GM23338 (cell line): ENCODE results near the gene TNNT1. TPM values are rescaled to one million over a fixed set of nuclear protein-coding genes. Genes with fewer than 3 reads are reported as not detected.

ENCODE experiments used
- JUNB ChIP-seq: IDR thresholded peaks from one replicate; pipeline ENCODE4 v1.6.1; 2016; ENCODE audit warnings: antibody characterized with exemption; ENCODE audit not compliant: unreplicated experiment
- POLR2AphosphoS5 ChIP-seq: IDR thresholded peaks from 2 replicates; pipeline ENCODE4 v1.6.1; 2016; ENCODE audit warnings: antibody characterized with exemption, low read depth
- ZNF114 ChIP-seq: fragments of 250-450 bp; sonication (Bioruptor Pico); IDR thresholded peaks from 2 replicates; pipeline ENCODE4 v1.5.0; 2020; ENCODE audit warnings: mild to moderate bottlenecking, moderate library complexity
- polyA plus RNA-seq: library from polyadenylated mRNA; unstranded; fragments of >200 nt; fragmentation: Nextera tagmentation; extraction: Ambion mirVana; gene quantifications from 2 replicates; pipeline ENCODE4 v1.2.1, GENCODE V29; 2016
- total RNA-seq: library from RNA; depleted of rRNA; stranded (reverse); fragments of >200 nt; shearing (Covaris generic); gene quantifications from 2 replicates; pipeline ENCODE4 v1.2.3, GENCODE V29; 2014
- TF ChIP-seq, protein P1 (sequence below): fragments of 250-450 bp; sonication (Bioruptor Pico); IDR thresholded peaks from 2 replicates; pipeline ENCODE4 v1.5.0; 2020; ENCODE audit warnings: mild to moderate bottlenecking, moderate library complexity
- TF ChIP-seq, protein P2 (sequence below): IDR thresholded peaks from one replicate; pipeline ENCODE4 v1.6.1; 2018; ENCODE audit warnings: antibody characterized with exemption; ENCODE audit not compliant: unreplicated experiment
- TF ChIP-seq, protein P3 (sequence below), 2 experiments: fragments of 200-600 bp in 1 of 2; sonication (generic) in 1 of 2; conservative IDR thresholded peaks; 2 replicates each; pipeline versions ENCODE4 v1.5.1 to v1.6.1; 2016 to 2017; ENCODE audit warnings: antibody characterized with exemption in 2 of 2, low read depth in 2 of 2, mild to moderate bottlenecking in 2 of 2, moderate library complexity in 1 of 2

Gene TNNT1
- total and polyA plus RNA-seq, 2 experiments from 2014 or later, result 59.3 to 150 TPM

DNA sequence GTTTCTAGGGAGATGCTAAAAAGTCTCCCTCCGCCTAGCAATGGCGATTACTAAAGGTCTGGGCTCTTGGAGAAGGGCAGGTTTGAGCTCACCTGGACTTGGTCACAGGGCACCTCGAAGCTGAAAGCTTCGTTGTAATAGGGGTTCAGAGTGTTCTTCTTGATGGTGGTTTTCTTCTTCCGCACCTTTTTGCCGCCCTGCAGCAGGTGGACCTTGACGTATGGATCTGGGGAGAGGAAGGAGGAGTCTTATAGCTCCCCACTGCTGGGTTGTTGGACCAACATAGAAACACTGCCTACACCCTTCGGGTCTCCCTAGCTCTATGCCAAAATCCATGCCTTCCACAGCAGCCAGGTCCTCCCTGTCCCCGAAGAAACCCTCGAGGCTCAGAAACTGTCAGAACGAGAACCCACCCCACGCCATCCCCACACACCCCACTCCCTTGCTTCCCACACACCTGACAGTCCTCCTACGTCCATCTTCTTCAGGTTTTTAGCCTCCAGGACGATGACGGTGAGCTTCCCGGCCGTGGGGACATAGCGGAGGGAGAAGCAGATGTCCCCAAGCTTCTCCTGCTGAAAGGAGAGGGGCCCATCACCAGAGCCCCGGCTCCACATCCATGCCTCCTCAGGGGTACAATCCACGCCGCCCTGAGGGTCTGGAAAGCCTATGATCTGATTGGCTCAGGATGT, 25.6 kb upstream of the TNNT1 start (continued):
- TF ChIP-seq, protein P1, sequence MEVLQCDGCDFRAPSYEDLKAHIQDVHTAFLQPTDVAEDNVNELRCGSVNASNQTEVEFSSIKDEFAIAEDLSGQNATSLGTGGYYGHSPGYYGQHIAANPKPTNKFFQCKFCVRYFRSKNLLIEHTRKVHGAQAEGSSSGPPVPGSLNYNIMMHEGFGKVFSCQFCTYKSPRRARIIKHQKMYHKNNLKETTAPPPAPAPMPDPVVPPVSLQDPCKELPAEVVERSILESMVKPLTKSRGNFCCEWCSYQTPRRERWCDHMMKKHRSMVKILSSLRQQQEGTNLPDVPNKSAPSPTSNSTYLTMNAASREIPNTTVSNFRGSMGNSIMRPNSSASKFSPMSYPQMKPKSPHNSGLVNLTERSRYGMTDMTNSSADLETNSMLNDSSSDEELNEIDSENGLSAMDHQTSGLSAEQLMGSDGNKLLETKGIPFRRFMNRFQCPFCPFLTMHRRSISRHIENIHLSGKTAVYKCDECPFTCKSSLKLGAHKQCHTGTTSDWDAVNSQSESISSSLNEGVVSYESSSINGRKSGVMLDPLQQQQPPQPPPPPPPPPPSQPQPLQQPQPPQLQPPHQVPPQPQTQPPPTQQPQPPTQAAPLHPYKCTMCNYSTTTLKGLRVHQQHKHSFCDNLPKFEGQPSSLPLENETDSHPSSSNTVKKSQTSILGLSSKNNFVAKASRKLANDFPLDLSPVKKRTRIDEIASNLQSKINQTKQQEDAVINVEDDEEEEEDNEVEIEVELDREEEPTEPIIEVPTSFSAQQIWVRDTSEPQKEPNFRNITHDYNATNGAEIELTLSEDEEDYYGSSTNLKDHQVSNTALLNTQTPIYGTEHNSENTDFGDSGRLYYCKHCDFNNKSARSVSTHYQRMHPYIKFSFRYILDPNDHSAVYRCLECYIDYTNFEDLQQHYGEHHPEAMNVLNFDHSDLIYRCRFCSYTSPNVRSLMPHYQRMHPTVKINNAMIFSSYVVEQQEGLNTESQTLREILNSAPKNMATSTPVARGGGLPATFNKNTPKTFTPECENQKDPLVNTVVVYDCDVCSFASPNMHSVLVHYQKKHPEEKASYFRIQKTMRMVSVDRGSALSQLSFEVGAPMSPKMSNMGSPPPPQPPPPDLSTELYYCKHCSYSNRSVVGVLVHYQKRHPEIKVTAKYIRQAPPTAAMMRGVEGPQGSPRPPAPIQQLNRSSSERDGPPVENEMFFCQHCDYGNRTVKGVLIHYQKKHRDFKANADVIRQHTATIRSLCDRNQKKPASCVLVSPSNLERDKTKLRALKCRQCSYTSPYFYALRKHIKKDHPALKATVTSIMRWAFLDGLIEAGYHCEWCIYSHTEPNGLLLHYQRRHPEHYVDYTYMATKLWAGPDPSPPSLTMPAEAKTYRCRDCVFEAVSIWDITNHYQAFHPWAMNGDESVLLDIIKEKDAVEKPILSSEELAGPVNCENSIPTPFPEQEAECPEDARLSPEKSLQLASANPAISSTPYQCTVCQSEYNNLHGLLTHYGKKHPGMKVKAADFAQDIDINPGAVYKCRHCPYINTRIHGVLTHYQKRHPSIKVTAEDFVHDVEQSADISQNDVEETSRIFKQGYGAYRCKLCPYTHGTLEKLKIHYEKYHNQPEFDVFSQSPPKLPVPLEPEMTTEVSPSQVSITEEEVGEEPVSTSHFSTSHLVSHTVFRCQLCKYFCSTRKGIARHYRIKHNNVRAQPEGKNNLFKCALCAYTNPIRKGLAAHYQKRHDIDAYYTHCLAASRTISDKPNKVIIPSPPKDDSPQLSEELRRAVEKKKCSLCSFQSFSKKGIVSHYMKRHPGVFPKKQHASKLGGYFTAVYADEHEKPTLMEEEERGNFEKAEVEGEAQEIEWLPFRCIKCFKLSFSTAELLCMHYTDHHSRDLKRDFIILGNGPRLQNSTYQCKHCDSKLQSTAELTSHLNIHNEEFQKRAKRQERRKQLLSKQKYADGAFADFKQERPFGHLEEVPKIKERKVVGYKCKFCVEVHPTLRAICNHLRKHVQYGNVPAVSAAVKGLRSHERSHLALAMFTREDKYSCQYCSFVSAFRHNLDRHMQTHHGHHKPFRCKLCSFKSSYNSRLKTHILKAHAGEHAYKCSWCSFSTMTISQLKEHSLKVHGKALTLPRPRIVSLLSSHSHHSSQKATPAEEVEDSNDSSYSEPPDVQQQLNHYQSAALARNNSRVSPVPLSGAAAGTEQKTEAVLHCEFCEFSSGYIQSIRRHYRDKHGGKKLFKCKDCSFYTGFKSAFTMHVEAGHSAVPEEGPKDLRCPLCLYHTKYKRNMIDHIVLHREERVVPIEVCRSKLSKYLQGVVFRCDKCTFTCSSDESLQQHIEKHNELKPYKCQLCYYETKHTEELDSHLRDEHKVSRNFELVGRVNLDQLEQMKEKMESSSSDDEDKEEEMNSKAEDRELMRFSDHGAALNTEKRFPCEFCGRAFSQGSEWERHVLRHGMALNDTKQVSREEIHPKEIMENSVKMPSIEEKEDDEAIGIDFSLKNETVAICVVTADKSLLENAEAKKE (CRISPR knock-in tag), result no peak
- TF ChIP-seq, protein P2, sequence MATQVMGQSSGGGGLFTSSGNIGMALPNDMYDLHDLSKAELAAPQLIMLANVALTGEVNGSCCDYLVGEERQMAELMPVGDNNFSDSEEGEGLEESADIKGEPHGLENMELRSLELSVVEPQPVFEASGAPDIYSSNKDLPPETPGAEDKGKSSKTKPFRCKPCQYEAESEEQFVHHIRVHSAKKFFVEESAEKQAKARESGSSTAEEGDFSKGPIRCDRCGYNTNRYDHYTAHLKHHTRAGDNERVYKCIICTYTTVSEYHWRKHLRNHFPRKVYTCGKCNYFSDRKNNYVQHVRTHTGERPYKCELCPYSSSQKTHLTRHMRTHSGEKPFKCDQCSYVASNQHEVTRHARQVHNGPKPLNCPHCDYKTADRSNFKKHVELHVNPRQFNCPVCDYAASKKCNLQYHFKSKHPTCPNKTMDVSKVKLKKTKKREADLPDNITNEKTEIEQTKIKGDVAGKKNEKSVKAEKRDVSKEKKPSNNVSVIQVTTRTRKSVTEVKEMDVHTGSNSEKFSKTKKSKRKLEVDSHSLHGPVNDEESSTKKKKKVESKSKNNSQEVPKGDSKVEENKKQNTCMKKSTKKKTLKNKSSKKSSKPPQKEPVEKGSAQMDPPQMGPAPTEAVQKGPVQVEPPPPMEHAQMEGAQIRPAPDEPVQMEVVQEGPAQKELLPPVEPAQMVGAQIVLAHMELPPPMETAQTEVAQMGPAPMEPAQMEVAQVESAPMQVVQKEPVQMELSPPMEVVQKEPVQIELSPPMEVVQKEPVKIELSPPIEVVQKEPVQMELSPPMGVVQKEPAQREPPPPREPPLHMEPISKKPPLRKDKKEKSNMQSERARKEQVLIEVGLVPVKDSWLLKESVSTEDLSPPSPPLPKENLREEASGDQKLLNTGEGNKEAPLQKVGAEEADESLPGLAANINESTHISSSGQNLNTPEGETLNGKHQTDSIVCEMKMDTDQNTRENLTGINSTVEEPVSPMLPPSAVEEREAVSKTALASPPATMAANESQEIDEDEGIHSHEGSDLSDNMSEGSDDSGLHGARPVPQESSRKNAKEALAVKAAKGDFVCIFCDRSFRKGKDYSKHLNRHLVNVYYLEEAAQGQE, result no peak
- TF ChIP-seq ZNF114 (CRISPR knock-in tag), result no peak
- TF ChIP-seq, protein P3, sequence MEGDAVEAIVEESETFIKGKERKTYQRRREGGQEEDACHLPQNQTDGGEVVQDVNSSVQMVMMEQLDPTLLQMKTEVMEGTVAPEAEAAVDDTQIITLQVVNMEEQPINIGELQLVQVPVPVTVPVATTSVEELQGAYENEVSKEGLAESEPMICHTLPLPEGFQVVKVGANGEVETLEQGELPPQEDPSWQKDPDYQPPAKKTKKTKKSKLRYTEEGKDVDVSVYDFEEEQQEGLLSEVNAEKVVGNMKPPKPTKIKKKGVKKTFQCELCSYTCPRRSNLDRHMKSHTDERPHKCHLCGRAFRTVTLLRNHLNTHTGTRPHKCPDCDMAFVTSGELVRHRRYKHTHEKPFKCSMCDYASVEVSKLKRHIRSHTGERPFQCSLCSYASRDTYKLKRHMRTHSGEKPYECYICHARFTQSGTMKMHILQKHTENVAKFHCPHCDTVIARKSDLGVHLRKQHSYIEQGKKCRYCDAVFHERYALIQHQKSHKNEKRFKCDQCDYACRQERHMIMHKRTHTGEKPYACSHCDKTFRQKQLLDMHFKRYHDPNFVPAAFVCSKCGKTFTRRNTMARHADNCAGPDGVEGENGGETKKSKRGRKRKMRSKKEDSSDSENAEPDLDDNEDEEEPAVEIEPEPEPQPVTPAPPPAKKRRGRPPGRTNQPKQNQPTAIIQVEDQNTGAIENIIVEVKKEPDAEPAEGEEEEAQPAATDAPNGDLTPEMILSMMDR (conservative IDR thresholded peaks at IDR 0.05; ENCODE audit: low read depth in 2 of 2), result no peak
- TF ChIP-seq POLR2AphosphoS5, result no peak
- TF ChIP-seq JUNB, result no peak
